ENCODE data around the gene FHIT.

GRCh38 chr3:60435941-60436650 lies 815.2 kb downstream of the FHIT start:
- TF ChIP-seq CTCF (IDR thresholded peaks at IDR 0.05) (no peak), POLR2AphosphoS5 (IDR thresholded peaks at IDR 0.05; ENCODE audit: low read depth, low read length) (no peak), TAF1 (IDR thresholded peaks at IDR 0.05; ENCODE audit: borderline replicate concordance, low read depth, low read length) (no peak), RAD21 (IDR thresholded peaks at IDR 0.05; ENCODE audit: low read length) (no peak), REST (IDR thresholded peaks at IDR 0.05; ENCODE audit: low read depth, low read length) (no peak), RFX5 (IDR thresholded peaks at IDR 0.05; ENCODE audit: low read length) (no peak), ELF1 (IDR thresholded peaks at IDR 0.05) (no peak), EP300 (IDR thresholded peaks at IDR 0.05; ENCODE audit: borderline replicate concordance in 1 of 2, low read depth in 1 of 2, low read length in 1 of 2) (no peak)
